ENCODE results near the gene TGFBR3. TPM values are rescaled to one million over a fixed set of nuclear protein-coding genes. Genes with fewer than 3 reads are reported as not detected.

The TGFBR3 gene
- total RNA-seq, 1 donor from 2014 or later = 51.7 TPM

GRCh38 chr1:91806181-91806768 lies 79.7 kb downstream of the TGFBR3 start:
- H3K27me3 ChIP-seq (ENCODE audit: low read depth) = no peaks in the 10 kb centered on the region
- TF ChIP-seq CTCF (IDR thresholded peaks at IDR 0.05) = no peak
- no peak overlapping the region for H3K27ac ChIP-seq
- no peaks in the 10 kb centered on the region for H3K36me3 ChIP-seq
- intact Hi-C loops (cut with DNase I) = no loop called here
- no peak overlapping the region for H3K4me3 ChIP-seq
- ATAC-seq = no peak
- DNase-seq = no peak
- no peaks in the 10 kb centered on the region for H3K9me3 ChIP-seq
- peaks cover 50% of the 10 kb centered on the region for H3K4me1 ChIP-seq

GRCh38 chr1:91805311-91805801 lies 80.6 kb downstream of the TGFBR3 start:
- intact Hi-C loops (cut with DNase I) = no loop called here
- Histone ChIP-seq H3K27me3 (ENCODE audit: low read depth) (no peaks in the 10 kb centered on the region), H3K36me3 (no peaks in the 10 kb centered on the region), H3K4me1 (peaks cover 51% of the 10 kb centered on the region), H3K27ac (peak overlapping the region; percentile 28), H3K4me3 (no peak overlapping the region), H3K9me3 (no peaks in the 10 kb centered on the region)
- no peak for TF ChIP-seq CTCF (IDR thresholded peaks at IDR 0.05)
- ATAC-seq (no peak), DNase-seq (no peak)

- peaks cover 51% of the 10 kb centered on the region for H3K4me1 ChIP-seq
- ATAC-seq = peak; percentile 22 to 39
- peak overlapping the region; percentile 34 for H3K27ac ChIP-seq
Observed at GRCh38 chr1:91804546-91805023, 81.4 kb downstream of the TGFBR3 start.

GRCh38 chr1:91803847-91804545 lies 82.0 kb downstream of the TGFBR3 start:
- ATAC-seq (peak; percentile 61 to 67), DNase-seq (no peak)
- H3K4me3 ChIP-seq = no peak overlapping the region
- H3K27me3 ChIP-seq (ENCODE audit: low read depth) = no peaks in the 10 kb centered on the region
- intact Hi-C loops (cut with DNase I) = no loop called here
- no peaks in the 10 kb centered on the region for H3K9me3 ChIP-seq
- TF ChIP-seq CTCF (IDR thresholded peaks at IDR 0.05) = no peak
- peaks cover 55% of the 10 kb centered on the region for H3K4me1 ChIP-seq
- H3K36me3 ChIP-seq = no peaks in the 10 kb centered on the region
- peak overlapping the region; percentile 34 for H3K27ac ChIP-seq

More at GRCh38 chr1:91804546-91805023, 81.4 kb downstream of the TGFBR3 start:
- TF ChIP-seq CTCF (IDR thresholded peaks at IDR 0.05) = no peak
- H3K4me3 ChIP-seq = no peak overlapping the region
- H3K36me3 ChIP-seq = no peaks in the 10 kb centered on the region
- no peak for DNase-seq
- H3K9me3 ChIP-seq = no peaks in the 10 kb centered on the region
- no peaks in the 10 kb centered on the region for H3K27me3 ChIP-seq (ENCODE audit: low read depth)
- intact Hi-C loops (cut with DNase I) = no loop called here

- ATAC-seq (peak in 1 of 2 donors; percentile 20), DNase-seq (no peak)
- intact Hi-C loops (cut with DNase I) = no loop called here
- Histone ChIP-seq H3K36me3 (no peaks in the 10 kb centered on the region), H3K4me1 (peaks cover 64% of the 10 kb centered on the region), H3K9me3 (no peaks in the 10 kb centered on the region), H3K4me3 (no peak overlapping the region), H3K27ac (peak overlapping the region; percentile 34), H3K27me3 (ENCODE audit: low read depth) (no peaks in the 10 kb centered on the region)
- TF ChIP-seq CTCF (IDR thresholded peaks at IDR 0.05) = no peak
Observed at GRCh38 chr1:91803123-91803522, 82.8 kb downstream of the TGFBR3 start.
